Left renal pelvis (tissue), 4 donors: ENCODE data around the gene CYP4A22. TPM values are rescaled to one million over a fixed set of nuclear protein-coding genes. Genes with fewer than 3 reads are reported as not detected.
"Not testable (repeated sequence)": the region's sequence is repeated elsewhere in the genome, so short reads cannot be mapped to it uniquely, and the experiment has no call there.

Source experiments
- DNase-seq, 4 donors: peaks; one replicate each; pipeline ENCODE4 v3.0.0-alpha.2; 2013; ENCODE audit warnings: low read depth in 4 of 4, low spot score in 3 of 4
- polyA plus RNA-seq, 4 donors: library from polyadenylated mRNA; unstranded; fragments of 120-200 nt; gene quantifications; one replicate each; pipeline ENCODE4 v1.2.1, GENCODE V29; 2013; ENCODE audit not compliant: insufficient read length in 4 of 4

CYP4A22 gene
- polyA plus RNA-seq, 4 donors: 0.53 to 8.2 (median 4.3) TPM

- DNase-seq: not testable (repeated sequence)
Observed at GRCh38 chr1:47149162-47149561, 11.9 kb downstream of the CYP4A22 start.

GRCh38 chr1:47156457-47156856 is 19.2 kb downstream of the CYP4A22 start:
- not testable (repeated sequence) for DNase-seq

- not testable (repeated sequence) for DNase-seq
Observed at GRCh38 chr1:47157957-47158356, 20.7 kb downstream of the CYP4A22 start.

GRCh38 chr1:47160716-47161115 is 23.5 kb downstream of the CYP4A22 start:
- DNase-seq: no peak

GRCh38 chr1:47161298-47162040 is 24.2 kb downstream of the CYP4A22 start:
- no peak for DNase-seq

GRCh38 chr1:47164552-47164951 is 27.3 kb downstream of the CYP4A22 start:
- DNase-seq: no peak

- no peak for DNase-seq
Observed at GRCh38 chr1:47172782-47173181, 35.5 kb downstream of the CYP4A22 start.

- DNase-seq: no peak
Observed at GRCh38 chr1:47174656-47175020, 37.4 kb downstream of the CYP4A22 start.

GRCh38 chr1:47175227-47175934 is 38.1 kb downstream of the CYP4A22 start:
- no peak for DNase-seq

GRCh38 chr1:47178020-47178419 is 40.8 kb downstream of the CYP4A22 start:
- DNase-seq: no peak

GRCh38 chr1:47178654-47179016 is 41.4 kb downstream of the CYP4A22 start:
- no peak for DNase-seq

GRCh38 chr1:47179017-47179987 is 42.1 kb downstream of the CYP4A22 start:
- DNase-seq: peak; percentile 78 to 84 (median 83)

GRCh38 chr1:47179988-47180563 is 42.8 kb downstream of the CYP4A22 start:
- DNase-seq: no peak

- DNase-seq: no peak
Observed at GRCh38 chr1:47180603-47181094, 43.4 kb downstream of the CYP4A22 start.

- no peak for DNase-seq
Observed at GRCh38 chr1:47181095-47181954, 44.1 kb downstream of the CYP4A22 start.

GRCh38 chr1:47181955-47182675 is 44.9 kb downstream of the CYP4A22 start:
- no peak for DNase-seq

GRCh38 chr1:47182676-47183235 is 45.5 kb downstream of the CYP4A22 start:
- DNase-seq: no peak

- no peak for DNase-seq
Observed at GRCh38 chr1:47183308-47184089, 46.3 kb downstream of the CYP4A22 start.
